Stomach (tissue), 9 donors: Measurements from ENCODE around the gene OLFML2A. TPM values are rescaled to one million over a fixed set of nuclear protein-coding genes. Genes with fewer than 3 reads are reported as not detected.
A peak's percentile ranks its signal among the peaks of the same experiment; 100 is the strongest.

ENCODE experiments used
- DNase-seq, 2 donors: peaks; one replicate each; pipeline versions ENCODE4 v3.0.0 to v3.0.0-alpha.2; 2013 to 2019
- H3K27ac ChIP-seq, 5 donors: fragments of 200-600 bp in 4 of 5; sonication (generic) in 4 of 5; one replicate each; pipeline ENCODE4 v1.5.1; 2013 to 2019; ENCODE audit warnings: mild to moderate bottlenecking in 1 of 5, moderate library complexity in 1 of 5
- H3K27me3 ChIP-seq, 3 donors: fragments of 200-600 bp; sonication (generic); one replicate each; pipeline ENCODE4 v1.5.1; 2017 to 2019; ENCODE audit warnings: mixed run types in 1 of 3
- H3K36me3 ChIP-seq, 4 donors: fragments of 200-600 bp; sonication (generic); 1 replicate in 3 of 4; 2 replicates in 1 of 4; pipeline ENCODE4 v1.5.1; 2016 to 2019
- H3K4me1 ChIP-seq, 4 donors: fragments of 200-600 bp; sonication (generic); one replicate each; pipeline ENCODE4 v1.5.1; 2016 to 2019
- H3K4me3 ChIP-seq, 4 donors: fragments of 200-600 bp; sonication (generic) in 3 of 4; one replicate each; pipeline ENCODE4 v1.5.1; 2016 to 2019; ENCODE audit warnings: mild to moderate bottlenecking in 1 of 4
- H3K9me3 ChIP-seq, 4 donors: fragments of 200-600 bp; sonication (generic); one replicate each; pipeline ENCODE4 v1.5.1; 2016 to 2019
- CTCF ChIP-seq, 7 experiments: fragments of 450-650 bp in 4 of 7; fragments of 200-600 bp in 3 of 7; sonication (generic) in 3 of 7; IDR thresholded peaks; one replicate each; pipeline ENCODE4 v1.5.1; 2016 to 2019; ENCODE audit warnings: antibody characterized with exemption in 7 of 7, control low read depth in 2 of 7, mild to moderate bottlenecking in 1 of 7
- EP300 ChIP-seq: sonication (generic); formaldehyde crosslinking; IDR thresholded peaks from one replicate; pipeline ENCODE4 v1.6.1; 2017; ENCODE audit warnings: antibody characterized with exemption
- POLR2A ChIP-seq, 4 donors: fragments of 450-650 bp; IDR thresholded peaks; one replicate each; pipeline ENCODE4 v1.6.1; 2016; ENCODE audit warnings: antibody characterized with exemption in 4 of 4, control low read depth in 2 of 4, mild to moderate bottlenecking in 1 of 4, moderate library complexity in 1 of 4
- POLR2AphosphoS5 ChIP-seq, 3 donors: sonication (generic); formaldehyde crosslinking; IDR thresholded peaks; one replicate each; pipeline ENCODE4 v1.6.1; 2016; ENCODE audit warnings: antibody characterized with exemption in 3 of 3
- WGBS, 5 donors: extraction: QIAGEN DNeasy Blood & Tissue Kit in 3 of 5; methylation state at CpG; one replicate each; pipeline versions ENCODE4 v1.1.5 to v1.1.7; 2013 to 2018; 5-methylcytosine and 5-hydroxymethylcytosine counted together
- intact Hi-C: fragments of 100-400 bp; cut with DNase I; formaldehyde crosslinking; loops from one replicate; pipeline ENCODE4 v1.15.1; 2023; ENCODE audit warnings: low total_unique reads
- polyA plus RNA-seq, 3 donors: library from polyadenylated mRNA; stranded (reverse); fragments of 200-250 nt; gene quantifications; one replicate each; pipeline ENCODE4 v1.2.3, GENCODE V29; 2013
- total RNA-seq, 5 donors: library from RNA; depleted of rRNA; stranded (reverse); fragments of >200 nt; gene quantifications; one replicate each; pipeline versions ENCODE4 v1.1.0 to v1.2.3, GENCODE V29; 2014 to 2016
- donor health status: healthy with polysubstance abuse.
- donor health status: Bipolar disorder and iron deficiency.
- donor health status: healthy.

The OLFML2A gene
- total and polyA plus RNA-seq, 8 donors: 0.56 to 91.2 (median 3.5) TPM

GRCh38 chr9:124859803-124860581 is 83.1 kb downstream of the OLFML2A start:
- peak overlapping the region in 3 of 4 donors; percentile 91 to 97 (median 96) for H3K4me3 ChIP-seq
- H3K27me3 ChIP-seq: no peaks in the 10 kb centered on the region
- DNase-seq: no peak
- intact Hi-C loops: no loop called here
- peaks cover 38 to 51% (median 48%) of the 10 kb centered on the region in 4 donors for H3K36me3 ChIP-seq
- peak overlapping the region in 2 of 5 donors; percentile 96 for H3K27ac ChIP-seq
- H3K4me1 ChIP-seq: peaks cover 29 to 54% (median 50%) of the 10 kb centered on the region in 4 donors
- TF ChIP-seq CTCF (IDR thresholded peaks at IDR 0.05) (no peak), POLR2AphosphoS5 (IDR thresholded peaks at IDR 0.05) (no peak)
- WGBS, 5 donors: 37 to 54% (median 44%) methylated on average over 10 of the region's 10 CpGs
- H3K9me3 ChIP-seq: no peaks in the 10 kb centered on the region

GRCh38 chr9:124860582-124861341 is 83.8 kb downstream of the OLFML2A start:
- peaks cover 29 to 54% (median 50%) of the 10 kb centered on the region in 4 donors for H3K4me1 ChIP-seq
- intact Hi-C loops: no loop called here
- DNase-seq: no peak
- peak overlapping the region; percentile 89 to 97 (median 94) for H3K4me3 ChIP-seq
- 6 to 13% (median 7%) methylated on average over 12 of the region's 12 CpGs for WGBS, 5 donors
- no peaks in the 10 kb centered on the region for H3K9me3 ChIP-seq
- TF ChIP-seq EP300: no peak
- TF ChIP-seq POLR2AphosphoS5 (IDR thresholded peaks at IDR 0.05): no peak
- TF ChIP-seq CTCF (IDR thresholded peaks at IDR 0.05): no peak
- no peak for TF ChIP-seq POLR2A (IDR thresholded peaks at IDR 0.05)
- peak overlapping the region; percentile 81 to 96 (median 94) for H3K27ac ChIP-seq
- H3K27me3 ChIP-seq: no peaks in the 10 kb centered on the region
- peaks cover 38 to 51% (median 48%) of the 10 kb centered on the region in 4 donors for H3K36me3 ChIP-seq

GRCh38 chr9:124861342-124862229 is 84.7 kb downstream of the OLFML2A start, which contains the start of the genes ARPC5L and RPL35:
ARPC5L (plus strand) TSS chr9:124862130; CDS start chr9:124869291, 7,161 bp downstream.
RPL35 (minus strand) TSS chr9:124861957; CDS start chr9:124861912, 45 bp downstream.
- peak within 1 kb of the TSS; percentile 89 to 97 (median 94) for H3K4me3 ChIP-seq
- intact Hi-C loops: no loop called here
- DNase-seq: peak; percentile 96 to 98
- H3K9me3 ChIP-seq: no peaks in the 10 kb centered on the region
- peaks cover 38 to 44% (median 43%) of the 10 kb centered on the region in 4 donors for H3K36me3 ChIP-seq
- peaks cover 29 to 54% (median 50%) of the 10 kb centered on the region in 4 donors for H3K4me1 ChIP-seq
- 0 to 1% (median 0%) methylated on average over 42 to 92 of the region's 92 CpGs for WGBS, 5 donors
- TF ChIP-seq POLR2A (IDR thresholded peaks at IDR 0.05) (peak in 1 of 4 donors; percentile 24), CTCF (IDR thresholded peaks at IDR 0.05) (no peak), POLR2AphosphoS5 (IDR thresholded peaks at IDR 0.05) (peak; percentile 88 to 97 (median 91)), EP300 (no peak)
- H3K27me3 ChIP-seq: no peaks in the 10 kb centered on the region
- H3K27ac ChIP-seq: peak within 1 kb of the TSS; percentile 81 to 96 (median 94)
